Erythroblast (primary cell): Measurements from ENCODE around the gene SMIM41.

Source experiments
- GATA1 ChIP-seq: IDR thresholded peaks from 2 replicates; pipeline ENCODE4 v1.6.1; 2011; ENCODE audit warnings: low read depth, mild to moderate bottlenecking, control low read depth, low read length, moderate library complexity
- POLR2A ChIP-seq: IDR thresholded peaks from 2 replicates; pipeline ENCODE4 v1.6.1; 2011; ENCODE audit warnings: mild to moderate bottlenecking, low read length

- TF ChIP-seq POLR2A, result no peak
- TF ChIP-seq GATA1, result no peak
These were observed 17.1 kb upstream of the SMIM41 start for GRCh38 chr12:52062167-52063081.
